AG09309 (cell line): ENCODE measurements around the gene RGPD8.
"Not testable (repeated sequence)": the region's sequence is repeated elsewhere in the genome, so short reads cannot be mapped to it uniquely, and the experiment has no call there.

ENCODE experiments used
- DNase-seq: peaks from one replicate; pipeline ENCODE4 v3.0.0-alpha.2; 2010; ENCODE audit warnings: low read depth
- H3K4me3 ChIP-seq: 2 replicates; pipeline ENCODE4 v1.5.1; 2011; ENCODE audit warnings: mild to moderate bottlenecking, low read depth, low read length, moderate library complexity; ENCODE audit not compliant: control insufficient read depth
- TF ChIP-seq, protein P1 (sequence below): IDR thresholded peaks from 2 replicates; pipeline ENCODE4 v1.5.1; 2011; ENCODE audit warnings: mild to moderate bottlenecking, low read depth, low read length, inconsistent platforms; ENCODE audit not compliant: insufficient read depth, control insufficient read depth; ENCODE audit errors: missing control alignments

RGPD8 gene

DNA sequence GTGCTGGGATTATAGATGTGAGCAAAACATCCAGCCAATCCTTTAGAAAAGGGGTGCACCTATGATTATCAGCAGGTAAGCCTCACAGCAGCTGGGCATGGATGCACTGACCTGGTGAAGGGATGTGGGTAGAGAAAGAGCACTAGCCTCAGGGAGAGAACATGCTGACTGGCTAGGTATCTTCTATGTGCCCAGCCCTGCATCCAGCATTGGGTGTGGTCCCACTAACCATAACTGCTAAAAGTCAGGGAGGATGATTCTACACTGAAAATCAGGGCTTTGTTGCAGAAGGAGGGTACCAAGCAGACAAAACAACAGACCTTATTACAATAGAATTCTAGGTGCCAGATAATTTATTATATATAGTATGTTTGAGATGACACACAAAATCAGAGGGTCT, 21.1 kb upstream of the RGPD8 start:
- DNase-seq = no peak
- TF ChIP-seq, protein P1, sequence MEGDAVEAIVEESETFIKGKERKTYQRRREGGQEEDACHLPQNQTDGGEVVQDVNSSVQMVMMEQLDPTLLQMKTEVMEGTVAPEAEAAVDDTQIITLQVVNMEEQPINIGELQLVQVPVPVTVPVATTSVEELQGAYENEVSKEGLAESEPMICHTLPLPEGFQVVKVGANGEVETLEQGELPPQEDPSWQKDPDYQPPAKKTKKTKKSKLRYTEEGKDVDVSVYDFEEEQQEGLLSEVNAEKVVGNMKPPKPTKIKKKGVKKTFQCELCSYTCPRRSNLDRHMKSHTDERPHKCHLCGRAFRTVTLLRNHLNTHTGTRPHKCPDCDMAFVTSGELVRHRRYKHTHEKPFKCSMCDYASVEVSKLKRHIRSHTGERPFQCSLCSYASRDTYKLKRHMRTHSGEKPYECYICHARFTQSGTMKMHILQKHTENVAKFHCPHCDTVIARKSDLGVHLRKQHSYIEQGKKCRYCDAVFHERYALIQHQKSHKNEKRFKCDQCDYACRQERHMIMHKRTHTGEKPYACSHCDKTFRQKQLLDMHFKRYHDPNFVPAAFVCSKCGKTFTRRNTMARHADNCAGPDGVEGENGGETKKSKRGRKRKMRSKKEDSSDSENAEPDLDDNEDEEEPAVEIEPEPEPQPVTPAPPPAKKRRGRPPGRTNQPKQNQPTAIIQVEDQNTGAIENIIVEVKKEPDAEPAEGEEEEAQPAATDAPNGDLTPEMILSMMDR = no peak
- no peak overlapping the region for H3K4me3 ChIP-seq

GRCh38 chr2:112451317-112451716, 17.9 kb upstream of the RGPD8 start:
- TF ChIP-seq, protein P1 = no peak
- no peak overlapping the region for H3K4me3 ChIP-seq
- no peak for DNase-seq

DNA sequence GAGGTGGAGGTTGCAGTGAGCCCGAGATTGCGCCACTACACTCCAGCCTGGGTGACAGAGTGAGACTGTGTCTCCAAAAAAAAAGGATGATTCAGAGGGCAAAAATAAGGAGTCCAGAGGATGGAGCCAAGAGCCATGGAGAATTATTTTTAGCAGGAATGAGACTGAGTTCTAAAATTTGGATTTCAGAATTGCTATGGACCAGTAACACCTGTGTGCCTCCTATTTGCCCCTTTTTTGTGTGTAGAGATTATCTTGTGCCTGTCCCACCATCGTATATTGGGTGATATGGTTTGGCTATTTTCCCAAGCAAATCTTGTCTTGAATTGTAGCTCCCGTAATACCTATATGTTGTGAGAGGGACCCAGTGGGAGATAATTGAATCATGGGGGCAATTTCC, 16.4 kb upstream of the RGPD8 start:
- DNase-seq = no peak
- H3K4me3 ChIP-seq = no peak overlapping the region
- TF ChIP-seq, protein P1 = no peak

DNA sequence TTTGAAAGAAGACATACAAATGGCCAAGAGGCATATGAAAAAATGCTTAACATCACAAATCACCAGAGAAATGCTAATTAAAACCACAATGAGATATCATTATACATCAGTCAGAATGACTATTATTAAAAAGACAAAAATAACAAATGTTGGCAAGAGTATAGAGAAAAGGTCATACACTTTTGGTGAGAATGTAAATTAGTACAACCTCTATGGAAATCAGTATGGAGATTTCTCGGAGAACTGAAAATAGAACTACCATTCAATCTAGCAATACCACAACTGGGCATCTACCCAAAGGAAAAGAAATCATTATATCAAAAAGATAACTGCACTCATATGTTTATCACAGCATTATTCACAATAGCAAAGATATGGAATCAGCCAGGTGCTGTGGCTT, 10.8 kb upstream of the RGPD8 start:
- H3K4me3 ChIP-seq, DNase-seq: not testable (repeated sequence)

DNA sequence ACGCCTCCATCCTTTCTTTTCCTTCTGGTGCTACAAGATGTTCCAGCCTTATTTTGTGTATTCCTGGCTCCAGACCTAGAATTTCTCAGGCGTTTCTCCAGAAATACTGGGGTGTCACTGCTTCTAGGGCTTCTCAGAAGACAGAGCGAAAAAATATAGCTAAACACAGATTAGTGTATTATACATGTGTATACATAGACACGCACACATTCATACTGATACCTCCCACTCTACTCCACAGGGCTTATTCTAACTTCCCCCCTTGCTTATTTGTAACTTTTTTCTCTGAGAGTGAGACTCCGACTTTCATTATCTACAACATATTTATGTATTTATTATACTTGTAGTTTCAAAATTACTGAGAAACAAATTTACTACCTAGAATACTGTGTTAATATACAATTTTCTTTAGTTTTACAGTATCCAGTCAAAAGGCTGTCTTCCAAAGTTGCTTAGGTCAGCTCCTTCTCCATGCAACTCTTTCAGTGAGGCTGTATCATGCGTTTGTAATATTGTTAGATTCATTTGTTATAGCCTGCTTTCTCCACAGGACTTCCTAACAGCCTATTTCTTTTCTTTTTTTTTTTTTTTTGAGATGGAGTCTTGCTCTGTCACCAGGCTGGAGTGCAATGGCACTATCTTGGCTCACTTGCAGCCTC, 5.3 kb upstream of the RGPD8 start:
- DNase-seq, H3K4me3 ChIP-seq: not testable (repeated sequence)

DNA sequence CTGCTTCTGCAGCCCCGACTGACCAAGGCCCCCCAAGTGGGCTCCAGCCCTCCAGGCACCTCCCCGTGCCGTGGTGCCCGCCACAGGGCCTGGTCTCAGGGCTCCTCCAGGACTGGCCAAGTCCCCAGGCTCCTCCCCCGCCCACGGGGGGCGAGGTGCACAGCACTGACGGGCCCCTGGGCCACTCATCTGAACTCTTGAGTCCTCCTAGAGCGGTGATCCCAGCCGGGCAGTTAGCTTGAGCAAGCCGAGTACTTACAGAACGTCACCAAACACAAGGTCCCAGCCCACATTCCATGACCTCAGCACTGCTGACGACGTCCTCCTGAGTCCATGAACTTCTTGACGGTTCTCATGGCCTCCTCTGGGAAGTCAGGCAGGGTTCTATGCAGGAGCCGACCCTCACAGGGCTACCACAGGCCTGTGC, 4.0 kb upstream of the RGPD8 start:
- not testable (repeated sequence) for DNase-seq, H3K4me3 ChIP-seq

GRCh38 chr2:112436993-112437392, 3.5 kb upstream of the RGPD8 start:
- not testable (repeated sequence) for H3K4me3 ChIP-seq, DNase-seq

GRCh38 chr2:112435716-112436431, 2.4 kb upstream of the RGPD8 start:
- DNase-seq, H3K4me3 ChIP-seq: not testable (repeated sequence)

DNA sequence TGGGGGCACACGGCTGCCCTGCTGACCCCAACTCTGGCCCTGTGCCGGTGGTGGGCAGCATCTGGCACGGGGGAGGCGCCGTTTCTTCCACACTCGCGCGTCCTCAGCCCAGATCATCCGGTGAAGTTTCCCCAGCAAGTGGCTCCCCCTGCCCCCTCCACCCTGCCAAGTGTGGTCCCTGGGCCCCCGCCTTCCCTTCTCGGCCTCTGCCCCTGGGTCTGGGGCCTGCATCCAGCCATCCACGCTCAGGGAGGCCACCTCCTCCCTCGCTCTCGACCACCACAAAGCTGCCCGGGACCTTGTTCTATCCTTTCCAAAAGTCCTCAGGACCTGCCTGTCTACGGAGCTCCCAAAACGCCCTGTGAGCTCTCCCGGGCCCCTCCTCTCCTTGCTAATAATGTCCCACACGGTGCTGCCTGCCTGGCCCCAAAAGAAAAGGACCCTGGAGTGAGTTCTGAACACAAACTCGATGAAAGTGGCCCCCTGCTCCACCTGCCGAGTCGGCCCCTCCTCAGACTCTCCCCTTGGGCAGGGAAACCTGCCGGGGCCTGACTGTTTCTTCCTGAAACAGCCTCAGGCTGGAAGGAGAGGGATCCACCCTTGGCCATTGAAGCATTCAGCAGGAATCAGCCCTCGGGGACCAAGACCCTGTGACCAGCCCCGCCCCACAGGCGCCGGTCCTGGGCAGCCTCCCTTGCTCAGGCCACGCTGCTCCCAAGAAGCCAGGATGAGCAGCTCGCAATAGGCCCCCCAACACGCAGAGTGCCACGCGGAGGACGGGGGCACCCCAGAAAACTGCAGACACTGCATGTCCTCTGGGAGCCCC, 1.7 kb upstream of the RGPD8 start:
- H3K4me3 ChIP-seq, DNase-seq: not testable (repeated sequence)
